GM21723 (cell line): ENCODE data around the gene NPY.

Source experiments
- ATAC-seq: cut with Tn5 transposase; IDR thresholded peaks from one replicate; pipeline ENCODE4 v1.9.1; 2021; ENCODE audit warnings: mild to moderate bottlenecking, moderate library complexity; ENCODE audit not compliant: unreplicated experiment

Gene NPY

DNA sequence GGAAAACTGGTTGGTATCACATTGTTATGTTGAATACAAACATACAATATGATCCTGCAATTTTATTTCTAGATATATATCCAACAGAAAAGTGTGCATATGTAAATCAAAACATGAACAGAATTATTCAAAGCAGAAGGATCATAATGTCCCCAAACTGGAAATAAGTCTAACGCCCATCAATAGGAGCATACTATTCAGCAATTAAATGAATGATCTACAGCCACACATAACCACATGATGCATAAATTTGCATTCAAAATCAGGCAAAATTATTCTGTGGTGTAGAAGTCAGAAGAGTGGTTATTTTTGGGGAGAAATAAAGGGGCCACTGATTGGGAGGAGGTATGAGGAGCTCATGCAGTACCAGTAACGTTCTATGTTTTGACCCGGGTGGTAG is 28.6 kb downstream of the NPY start:
- no peak for ATAC-seq

DNA sequence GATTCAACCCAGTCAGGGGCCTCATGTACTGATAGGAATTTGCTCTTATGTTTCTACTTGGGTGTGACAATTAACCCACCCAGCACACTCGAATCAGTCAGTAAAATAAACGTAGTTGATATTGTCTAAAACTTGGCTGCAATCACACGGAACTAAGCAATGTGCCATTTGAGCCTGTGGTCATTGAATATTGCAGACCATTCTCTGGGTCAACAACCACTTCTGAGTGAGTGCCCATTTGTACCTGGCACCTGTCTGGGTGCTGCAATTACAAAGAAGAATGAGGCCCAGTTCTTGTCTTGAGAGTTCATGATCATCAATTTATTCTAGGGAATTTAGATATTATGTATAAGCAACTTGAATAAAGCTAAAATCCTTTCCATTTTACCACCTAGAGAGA is 29.8 kb downstream of the NPY start:
- no peak for ATAC-seq

DNA sequence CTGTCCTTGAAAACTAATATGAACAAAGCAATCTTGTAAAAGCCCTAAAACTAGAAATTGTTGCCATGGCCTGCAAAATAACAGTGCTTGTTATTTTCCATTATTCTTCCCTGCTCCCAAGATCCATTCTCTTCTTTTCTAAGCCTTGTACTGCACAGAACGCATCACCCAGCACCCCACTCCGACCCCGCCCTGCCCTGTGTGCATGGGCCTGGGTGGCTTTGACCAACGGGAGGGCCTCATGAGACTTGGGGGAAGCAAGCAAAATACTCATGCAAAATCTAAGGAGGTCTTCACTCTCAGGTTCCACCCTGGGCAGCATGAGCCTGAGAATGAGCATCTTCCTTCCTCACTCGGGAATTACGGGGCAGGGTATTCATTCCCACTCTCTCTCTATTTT is 32.4 kb downstream of the NPY start:
- no peak for ATAC-seq

DNA sequence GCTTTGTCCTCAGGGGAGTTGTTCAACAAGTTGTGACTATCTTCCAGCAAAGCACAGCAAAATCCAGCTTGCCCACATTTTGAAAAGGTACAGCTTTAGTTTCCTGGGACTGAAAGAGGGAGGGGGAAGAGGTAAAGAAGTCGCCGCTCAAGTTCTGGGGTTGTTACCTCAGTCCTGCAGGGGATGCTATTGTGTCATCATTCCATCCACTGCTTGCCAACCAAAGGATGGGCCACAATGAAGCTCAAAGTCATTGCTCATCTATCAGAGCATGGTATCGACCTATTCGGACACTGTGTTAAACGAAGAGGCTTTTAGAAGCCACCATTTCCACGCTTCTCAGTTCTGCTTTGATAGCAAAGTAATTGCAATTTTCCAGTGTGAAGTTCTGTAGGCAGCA is 34.3 kb downstream of the NPY start:
- no peak for ATAC-seq

- ATAC-seq: no peak
Measured at GRCh38 chr7:24319209-24319608, 35.2 kb downstream of the NPY start.

DNA sequence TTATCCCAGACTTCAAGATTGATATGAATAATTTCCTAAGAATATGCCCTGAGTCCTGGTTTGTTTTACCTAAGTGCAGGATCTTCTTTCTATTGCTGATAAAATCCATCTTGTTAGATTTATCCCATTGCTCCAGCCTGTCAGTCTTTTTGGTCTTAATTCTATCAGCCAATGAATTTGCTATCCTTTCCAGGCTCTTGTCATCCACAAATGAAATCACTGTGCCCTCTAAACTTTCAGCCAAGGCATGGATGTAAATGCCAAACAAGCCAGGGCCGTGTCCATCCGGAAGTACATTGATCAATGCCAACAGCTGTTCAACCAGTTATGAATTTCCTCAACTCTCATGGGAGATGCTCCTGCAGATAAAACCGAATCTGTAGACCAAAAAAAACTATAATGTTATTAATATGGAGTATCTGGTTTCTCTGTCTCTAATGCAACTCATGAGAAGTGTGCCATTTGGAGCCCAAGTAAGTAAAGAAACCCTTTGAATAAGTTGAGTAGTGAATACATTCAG is 40.0 kb downstream of the NPY start:
- ATAC-seq: no peak

- ATAC-seq: peak; percentile 92
Measured at GRCh38 chr7:24325708-24326107, 41.7 kb downstream of the NPY start.

DNA sequence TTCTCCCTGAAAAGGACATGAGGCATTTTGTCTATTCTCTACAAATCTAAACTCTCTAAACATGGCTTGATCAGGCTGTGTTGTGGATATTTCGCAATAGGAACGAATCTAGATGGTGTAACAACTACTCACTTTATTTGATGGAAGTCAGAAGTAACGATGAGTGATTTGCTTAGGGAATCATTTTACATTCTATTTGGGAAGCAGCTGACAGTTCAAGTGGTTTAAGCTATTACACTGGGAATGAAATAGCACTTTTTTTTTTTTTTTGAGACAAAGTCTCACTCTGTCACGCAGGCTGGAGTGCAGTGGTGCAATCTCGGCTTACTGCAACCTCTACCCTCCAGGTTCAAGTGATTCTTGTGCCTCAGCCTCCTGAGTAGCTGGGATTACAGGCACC is 44.1 kb downstream of the NPY start:
- ATAC-seq: no peak

DNA sequence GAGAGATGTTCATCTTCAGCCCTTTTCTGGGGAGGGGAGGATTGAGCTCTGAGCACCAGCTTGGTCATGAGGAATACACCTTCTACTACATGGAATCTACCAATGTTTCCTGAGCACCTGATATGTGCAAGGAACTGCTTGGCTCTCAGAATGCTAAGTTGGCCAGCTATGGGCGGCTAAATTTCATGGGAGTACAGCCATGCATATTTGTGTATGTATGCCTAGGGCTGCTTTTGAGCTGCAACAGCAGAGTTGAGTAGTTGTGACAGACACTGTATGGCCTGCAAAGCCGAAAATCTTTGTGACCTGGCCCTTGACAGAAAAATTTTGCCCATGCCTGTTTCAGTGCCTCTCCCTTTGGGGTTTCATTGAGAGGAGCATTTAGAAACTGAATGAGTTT is 44.9 kb downstream of the NPY start:
- no peak for ATAC-seq

DNA sequence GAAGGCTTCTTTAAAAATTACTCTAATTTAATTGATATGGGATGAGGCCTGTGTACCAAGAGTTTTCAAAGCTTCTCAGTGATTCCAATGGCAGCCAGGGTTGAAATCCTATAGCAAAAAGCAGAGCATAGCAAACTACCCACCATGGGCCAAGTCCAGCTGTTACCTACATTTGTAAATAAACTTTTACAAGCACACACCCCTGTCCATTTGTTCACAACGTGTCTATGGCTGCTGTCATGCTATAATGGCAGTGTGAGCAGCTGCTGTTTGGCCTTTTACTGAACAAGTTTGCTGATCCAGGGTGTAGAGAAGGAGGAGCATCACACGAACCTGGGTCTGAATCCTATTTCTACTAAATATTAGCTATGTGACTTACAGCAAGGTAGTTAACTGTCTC is 50.0 kb downstream of the NPY start:
- no peak for ATAC-seq

DNA sequence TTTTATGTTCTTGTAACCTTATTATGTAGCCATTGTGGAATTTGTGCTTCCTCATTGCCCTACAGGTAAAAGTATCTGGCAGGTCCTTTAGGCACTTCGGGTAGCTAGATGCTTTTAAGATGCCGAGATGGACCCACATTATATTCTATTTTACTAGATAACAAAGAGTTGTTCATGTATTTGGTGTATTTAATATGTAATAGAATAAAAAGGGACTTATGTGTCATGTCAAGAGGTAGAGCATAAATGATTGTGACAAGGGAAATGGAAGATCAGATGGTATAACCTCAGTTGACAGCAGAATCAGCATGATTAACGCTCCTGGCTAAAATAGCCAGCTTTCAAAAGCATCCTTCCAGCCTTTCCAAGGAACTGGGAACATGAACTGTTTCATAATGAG is 50.6 kb downstream of the NPY start:
- ATAC-seq: no peak

GRCh38 chr7:24336461-24336860 is 52.5 kb downstream of the NPY start:
- no peak for ATAC-seq

- no peak for ATAC-seq
Measured at GRCh38 chr7:24337180-24337579, 53.2 kb downstream of the NPY start.

DNA sequence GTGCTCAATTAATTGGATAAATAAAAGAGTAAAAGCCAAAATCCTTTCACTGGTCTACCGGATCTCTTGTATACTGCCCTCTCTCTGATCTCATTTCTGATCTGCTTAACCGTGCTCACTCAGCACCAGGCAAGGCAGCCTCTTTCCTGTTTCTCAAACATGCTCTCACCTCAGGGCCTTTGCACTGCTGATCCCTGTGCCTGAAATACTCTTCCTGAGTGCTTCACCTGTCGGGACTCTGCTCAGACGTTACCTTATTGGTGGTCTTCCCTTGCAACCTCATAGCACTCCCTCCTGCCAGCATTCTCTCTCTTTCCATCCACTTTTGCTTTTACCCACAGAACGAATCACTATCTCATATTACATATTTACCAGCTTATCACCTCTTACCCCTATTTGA is 55.6 kb downstream of the NPY start:
- no peak for ATAC-seq

GRCh38 chr7:24340727-24341126 is 56.7 kb downstream of the NPY start:
- ATAC-seq: no peak
